Ectodermal cell (in vitro differentiated cells): ENCODE measurements around the gene NCOA3.
"Not testable (repeated sequence)": the region's sequence is repeated elsewhere in the genome, so short reads cannot be mapped to it uniquely, and the experiment has no call there.

Experiments used
- H3K27ac ChIP-seq: 2 replicates; pipeline ENCODE4 v1.7.0; 2013; ENCODE audit warnings: mild to moderate bottlenecking, low read depth, low read length; ENCODE audit not compliant: insufficient read depth, poor library complexity, severe bottlenecking
- H3K27me3 ChIP-seq: 2 replicates; pipeline ENCODE4 v1.7.0; 2013; ENCODE audit warnings: mild to moderate bottlenecking, low read length; ENCODE audit not compliant: insufficient read depth, control insufficient read depth, poor library complexity, severe bottlenecking
- H3K36me3 ChIP-seq: one replicate; pipeline ENCODE4 v1.7.0; 2013; ENCODE audit warnings: low read length; ENCODE audit not compliant: control insufficient read depth, insufficient read depth
- H3K4me1 ChIP-seq: one replicate; pipeline ENCODE4 v1.7.0; 2013; ENCODE audit warnings: low read length; ENCODE audit not compliant: control insufficient read depth, insufficient read depth
- H3K4me3 ChIP-seq: 2 replicates; pipeline ENCODE4 v1.7.0; 2013; ENCODE audit warnings: low read depth, low read length, control low read depth; ENCODE audit not compliant: insufficient read depth
- H3K9me3 ChIP-seq: 2 replicates; pipeline ENCODE4 v1.7.0; 2013; ENCODE audit warnings: mild to moderate bottlenecking, low read length, moderate library complexity; ENCODE audit not compliant: control insufficient read depth
- WGBS, 2 experiments: methylation state at CpG; one replicate each; pipeline ENCODE4 v1.1.7; 2013; ENCODE audit warnings: missing lambda C conversion rate in 2 of 2; 5-methylcytosine and 5-hydroxymethylcytosine counted together

The NCOA3 gene

GRCh38 chr20:47501116-47501481 lies 588 bp upstream of the NCOA3 start:
- no peaks in the 10 kb centered on the region for H3K27me3 ChIP-seq
- 75 to 85% methylated on average over 4 to 5 of the region's 5 CpGs for WGBS, 2 experiments
- no peaks in the 10 kb centered on the region for H3K9me3 ChIP-seq
- H3K4me3 ChIP-seq: peak overlapping the region; percentile 95
- H3K27ac ChIP-seq: no peak overlapping the region
- H3K36me3 ChIP-seq: no peaks in the 10 kb centered on the region
- peaks cover 10% of the 10 kb centered on the region for H3K4me1 ChIP-seq

GRCh38 chr20:47502271-47503239 lies 868 bp downstream of the NCOA3 start:
- Histone ChIP-seq H3K4me3 (peak overlapping the region; percentile 95), H3K27ac (peak overlapping the region; percentile 89), H3K27me3 (no peaks in the 10 kb centered on the region), H3K9me3 (no peaks in the 10 kb centered on the region), H3K4me1 (peaks cover 24% of the 10 kb centered on the region), H3K36me3 (no peaks in the 10 kb centered on the region)
- 0% methylated on average over 33 of the region's 34 CpGs for WGBS, 2 experiments

GRCh38 chr20:47503685-47504084 lies 2.0 kb downstream of the NCOA3 start:
- 91% methylated on average over 2 of the region's 2 CpGs; no CpG with 5 or more reads in 1 of the 2 experiments for WGBS, 2 experiments
- Histone ChIP-seq H3K4me1 (peaks cover 34% of the 10 kb centered on the region), H3K27ac (no peak overlapping the region), H3K36me3 (no peaks in the 10 kb centered on the region), H3K9me3 (no peaks in the 10 kb centered on the region), H3K4me3 (peak overlapping the region; percentile 95), H3K27me3 (no peaks in the 10 kb centered on the region)

DNA sequence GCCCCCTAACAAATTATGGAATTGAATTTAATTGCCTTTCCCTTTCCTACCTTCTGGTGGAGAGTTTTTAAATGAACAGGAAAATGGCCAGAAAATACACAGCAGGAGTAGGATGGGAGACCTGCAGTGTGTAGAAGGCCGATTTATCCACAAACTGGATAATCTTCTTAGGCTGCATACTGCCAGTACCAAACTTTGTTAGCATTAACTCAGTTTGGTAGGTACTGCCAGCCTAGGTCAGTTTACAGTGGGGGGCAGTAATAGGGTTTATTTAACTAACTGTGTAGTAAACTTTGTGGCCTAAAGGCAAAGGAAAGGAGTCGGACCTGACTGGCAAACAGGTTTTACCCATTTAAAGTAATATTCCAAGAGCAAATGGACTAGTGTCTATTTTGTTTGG lies 4.6 kb downstream of the NCOA3 start:
- no peaks in the 10 kb centered on the region for H3K27me3 ChIP-seq
- H3K36me3 ChIP-seq: no peaks in the 10 kb centered on the region
- H3K4me1 ChIP-seq: peaks cover 40% of the 10 kb centered on the region
- no peak overlapping the region for H3K4me3 ChIP-seq
- peak overlapping the region; percentile 47 for H3K27ac ChIP-seq
- WGBS, 2 experiments: 76 to 78% methylated on average over 2 of the region's 2 CpGs
- no peaks in the 10 kb centered on the region for H3K9me3 ChIP-seq

- no peaks in the 10 kb centered on the region for H3K36me3 ChIP-seq
- no peak overlapping the region for H3K4me3 ChIP-seq
- 88 to 100% methylated on average over 1 of the region's 2 CpGs for WGBS, 2 experiments
- no peaks in the 10 kb centered on the region for H3K27me3 ChIP-seq
- H3K4me1 ChIP-seq: peaks cover 40% of the 10 kb centered on the region
- peak overlapping the region; percentile 47 for H3K27ac ChIP-seq
- no peaks in the 10 kb centered on the region for H3K9me3 ChIP-seq
Measured at GRCh38 chr20:47506850-47507249, 5.2 kb downstream of the NCOA3 start.

DNA sequence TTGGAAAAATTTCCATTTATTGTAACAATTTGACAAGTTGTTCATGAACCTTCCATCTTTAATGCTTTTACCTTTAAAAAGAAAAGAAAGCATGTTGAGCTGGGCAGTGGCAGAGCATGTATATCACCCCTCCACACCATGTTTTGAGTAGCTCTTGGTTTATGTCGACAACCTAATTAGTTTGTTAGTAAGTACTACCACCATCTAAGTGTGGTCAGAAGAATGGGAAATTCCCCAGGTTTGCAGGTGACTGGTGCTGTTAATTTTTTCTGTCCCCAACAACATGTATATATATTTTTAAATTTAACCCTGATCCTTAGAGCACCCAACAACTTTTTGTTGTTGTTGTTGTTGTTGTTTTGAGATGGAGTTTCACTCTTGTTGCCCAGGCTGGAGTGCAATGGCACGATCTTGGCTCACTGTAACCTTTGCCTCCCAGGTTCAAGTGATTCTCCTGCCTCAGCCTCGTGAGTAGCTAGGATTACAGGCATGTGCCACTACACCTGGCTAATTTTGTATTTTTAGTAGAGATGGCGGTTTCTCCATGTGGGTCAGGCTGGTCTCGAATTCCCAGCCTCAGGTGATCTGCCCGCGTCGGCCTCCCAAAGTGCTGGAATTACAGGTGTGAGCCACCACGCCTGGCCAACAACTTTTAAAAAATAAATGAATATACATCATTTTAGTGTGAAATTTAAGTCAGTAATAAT lies 5.7 kb downstream of the NCOA3 start:
- H3K27me3 ChIP-seq, H3K36me3 ChIP-seq, H3K9me3 ChIP-seq, H3K4me3 ChIP-seq: not testable (repeated sequence)
- WGBS, 2 experiments: 91 to 92% methylated on average over 7 to 9 of the region's 9 CpGs
- Histone ChIP-seq H3K4me1 (peaks cover 40% of the 10 kb centered on the region), H3K27ac (peak overlapping the region; percentile 9)

DNA sequence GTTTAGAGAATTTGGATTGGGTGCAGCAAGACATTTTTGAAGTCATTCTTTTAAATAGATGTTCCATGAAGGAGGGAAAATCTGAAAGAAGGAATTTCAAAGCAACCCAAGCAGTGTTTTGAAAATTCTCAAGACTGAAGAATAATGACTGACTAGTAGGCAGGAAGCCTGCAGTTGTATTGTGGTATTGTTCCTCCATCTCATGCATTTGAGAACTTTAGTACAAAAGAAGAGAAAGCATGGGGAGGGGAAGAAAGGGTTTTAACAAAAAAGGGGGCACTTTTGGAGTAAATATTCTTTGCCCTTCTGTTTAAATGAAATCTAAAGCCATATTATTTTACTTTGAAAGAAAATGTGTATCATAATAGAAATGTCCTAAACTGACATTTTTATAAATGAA lies 6.6 kb downstream of the NCOA3 start:
- no peaks in the 10 kb centered on the region for H3K9me3 ChIP-seq

GRCh38 chr20:47509104-47509661 lies 7.5 kb downstream of the NCOA3 start:
- no peaks in the 10 kb centered on the region for H3K27me3 ChIP-seq
- 89 to 90% methylated on average over 6 of the region's 6 CpGs for WGBS, 2 experiments
- no peak overlapping the region for H3K27ac ChIP-seq
- H3K9me3 ChIP-seq: no peaks in the 10 kb centered on the region
- H3K4me1 ChIP-seq: peaks cover 37% of the 10 kb centered on the region
- H3K4me3 ChIP-seq: no peak overlapping the region
- H3K36me3 ChIP-seq: no peaks in the 10 kb centered on the region

More for the DNA sequence above, 6.6 kb downstream of the NCOA3 start:
- Histone ChIP-seq H3K36me3 (no peaks in the 10 kb centered on the region), H3K4me3 (no peak overlapping the region), H3K27me3 (no peaks in the 10 kb centered on the region), H3K27ac (peak overlapping the region; percentile 44), H3K4me1 (peaks cover 40% of the 10 kb centered on the region)

- Histone ChIP-seq H3K4me3 (no peak overlapping the region), H3K9me3 (no peaks in the 10 kb centered on the region), H3K4me1 (peaks cover 37% of the 10 kb centered on the region), H3K27me3 (no peaks in the 10 kb centered on the region), H3K36me3 (no peaks in the 10 kb centered on the region), H3K27ac (no peak overlapping the region)
- WGBS, 2 experiments: 100% methylated on average over 1 of the region's 1 CpG; no CpG with 5 or more reads in 1 of the 2 experiments
Measured at GRCh38 chr20:47509685-47510084, 8.0 kb downstream of the NCOA3 start.

DNA sequence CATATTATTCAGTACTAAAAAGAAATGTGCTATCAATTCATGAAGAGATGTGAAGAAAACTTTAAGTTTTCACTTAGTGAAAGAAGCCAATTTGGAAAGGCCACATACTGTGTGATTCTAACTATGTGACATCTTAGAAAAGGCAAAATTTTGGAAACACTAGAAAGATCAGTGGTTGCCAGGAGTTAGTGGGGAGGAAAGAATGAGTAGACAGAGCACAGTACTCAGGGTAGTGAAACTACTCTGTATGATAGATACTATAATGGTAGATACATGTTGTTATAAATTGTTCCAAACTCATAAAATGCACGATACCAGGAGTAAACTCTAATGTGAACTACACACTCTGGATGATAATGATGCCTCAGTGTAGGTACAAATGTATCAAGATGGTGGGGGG lies 14.2 kb downstream of the NCOA3 start:
- no peaks in the 10 kb centered on the region for H3K27me3 ChIP-seq
- WGBS, 2 experiments: 100% methylated on average over 1 of the region's 1 CpG
- H3K36me3 ChIP-seq: peaks cover 7% of the 10 kb centered on the region
- H3K4me1 ChIP-seq: no peaks in the 10 kb centered on the region
- H3K27ac ChIP-seq: no peak overlapping the region
- no peak overlapping the region for H3K4me3 ChIP-seq
- H3K9me3 ChIP-seq: peaks cover 4% of the 10 kb centered on the region
